ENCODE data around the gene DCLRE1B. TPM values are rescaled to one million over a fixed set of nuclear protein-coding genes. Genes with fewer than 3 reads are reported as not detected.

The DCLRE1B gene
- total and polyA plus RNA-seq, 2 donors (not counting 1 experiment from before 2014, with no cell fraction given), result 1.0 to 4.8 TPM

DNA sequence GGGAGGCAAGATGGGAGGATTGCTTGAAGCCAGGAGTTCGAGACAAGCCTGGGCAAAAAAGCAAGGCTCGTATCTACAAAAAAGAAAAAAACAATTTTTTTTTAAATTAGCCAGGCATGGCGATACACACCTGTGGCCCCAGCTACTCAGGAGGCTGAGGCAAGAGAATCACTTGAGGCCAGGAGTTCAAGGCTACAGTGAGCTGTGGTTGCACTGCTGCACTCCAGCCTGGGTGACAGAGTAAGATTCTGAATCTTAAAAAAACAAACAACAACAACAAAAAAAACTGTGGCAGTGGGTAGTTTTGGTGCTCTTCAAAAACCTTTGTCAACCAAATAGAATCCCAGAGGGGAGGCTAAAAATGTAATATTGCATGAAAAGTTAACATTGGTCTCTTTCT is 34.3 kb upstream of the DCLRE1B start:
- H3K4me1 Mint-ChIP-seq, result peaks cover 67% of the 10 kb centered on the region
- H3K4me3 Mint-ChIP-seq, result peak overlapping the region; percentile 92

More for the DNA sequence above, 34.3 kb upstream of the DCLRE1B start:
- no peaks in the 10 kb centered on the region for H3K27me3 Mint-ChIP-seq
- ATAC-seq (ENCODE audit: low read depth), result no peak
- no peaks in the 10 kb centered on the region for H3K27me3 ChIP-seq (replicated peaks in 1 of 4; ENCODE audit: control extremely low read depth in 1 of 4, control insufficient read depth in 3 of 4, insufficient read depth in 4 of 4, low read length in 3 of 4)
- H3K4me2 ChIP-seq (replicated peaks; ENCODE audit: low read depth, low read length, poor library complexity, severe bottlenecking), result peak overlapping the region; percentile 75
- H3K4me3 ChIP-seq (ENCODE audit: control extremely low read depth in 1 of 5, extremely low read depth in 1 of 5, insufficient read depth in 1 of 5, low read depth in 2 of 5, low read length in 4 of 5), result peak overlapping the region; percentile 52 to 72 (median 66)
- H3K36me3 ChIP-seq (replicated peaks in 1 of 2; ENCODE audit: control extremely low read depth in 1 of 2, control insufficient read depth in 1 of 2, extremely low read depth in 1 of 2, insufficient read depth in 2 of 2, low read length in 1 of 2), result no peaks in the 10 kb centered on the region
- H2AFZ ChIP-seq (ENCODE audit: insufficient read depth, low read depth, low read length, poor library complexity, severe bottlenecking), result no peak overlapping the region
- ChIA-PET CTCF (interaction anchor here (1.5 to 1.8 kb wide), 3 partner anchors 10 to 35 kb away, joined by 3 to 12 read pairs (median 11); no protein-coding TSS in a partner anchor), POLR2A (interaction anchor here (1.0 kb wide), 1 partner anchor 58 kb away, joined by 3 read pairs; the partner anchor contains the start of gene HIPK1)
- H3K79me2 ChIP-seq (ENCODE audit: control insufficient read depth, insufficient read depth, low read length), result peaks cover 55% of the 10 kb centered on the region
- peak overlapping the region; percentile 82 for H3K27ac Mint-ChIP-seq
- no peaks in the 10 kb centered on the region for H3K9me3 ChIP-seq (ENCODE audit: control extremely low read depth in 1 of 3, control insufficient read depth in 2 of 3, insufficient read depth in 1 of 3, low read length in 2 of 3)
- H3K9me3 Mint-ChIP-seq (ENCODE audit: insufficient read depth), result no peaks in the 10 kb centered on the region
- H3K4me1 ChIP-seq (ENCODE audit: control insufficient read depth in 2 of 2, insufficient read depth in 2 of 2, low read length in 2 of 2), result peaks cover 50 to 52% of the 10 kb centered on the region in 2 donors
- H4K20me1 ChIP-seq (ENCODE audit: control insufficient read depth, insufficient read depth, low read length, poor library complexity, severe bottlenecking), result no peaks in the 10 kb centered on the region
- H3K9ac ChIP-seq (ENCODE audit: low read length), result peak overlapping the region; percentile 70
- DNase-seq, result peak; percentile 8
- no peak for TF ChIP-seq CTCF (IDR thresholded peaks at IDR 0.05)
- TF ChIP-seq EZH2 (IDR thresholded peaks at IDR 0.05; ENCODE audit: borderline replicate concordance, insufficient read depth, low read depth, low read length, poor library complexity, severe bottlenecking), result no peak
- H3K27ac ChIP-seq (ENCODE audit: low read length in 2 of 2), result peak overlapping the region; percentile 84 to 91
- 50% methylated on average over 1 of the region's 3 CpGs for WGBS (ENCODE audit: insufficient coverage)
- intact Hi-C loops (cut with micrococcal nuclease), result loop anchor here (1.0 kb wide), 5 partner anchors 11 to 59 kb away; partner anchors contain the start of genes DCLRE1B, HIPK1 and RSBN1

Measured in B cell (primary cell).